Stimulated activated CD8-positive, alpha-beta memory T cell treated with anti-CD3 and anti-CD28 coated beads, Interleukin-15, amount 100 ng/mL, for 4 hours (primary cell): ENCODE data around the gene CNTN1.
"Not testable (repeated sequence)": the region's sequence is repeated elsewhere in the genome, so short reads cannot be mapped to it uniquely, and the experiment has no call there.

Experiments
- DNase-seq, 2 donors: peaks; one replicate each; pipeline ENCODE4 v3.0.0-alpha.2; 2020; ENCODE audit warnings: low read depth in 2 of 2

CNTN1 gene

GRCh38 chr12:40701756-40702155 lies 9.5 kb downstream of the CNTN1 start:
- DNase-seq, result no peak

- no peak for DNase-seq
These were observed 18.9 kb downstream of the CNTN1 start for GRCh38 chr12:40711121-40711520.

GRCh38 chr12:40714636-40715035 lies 22.4 kb downstream of the CNTN1 start:
- no peak for DNase-seq

- DNase-seq, result no peak
These were observed 23.8 kb downstream of the CNTN1 start for GRCh38 chr12:40716037-40716436.

- DNase-seq, result no peak
These were observed 25.3 kb downstream of the CNTN1 start for GRCh38 chr12:40717576-40717975.

GRCh38 chr12:40718878-40719372 lies 26.7 kb downstream of the CNTN1 start:
- no peak for DNase-seq

GRCh38 chr12:40723001-40723400 lies 30.8 kb downstream of the CNTN1 start:
- DNase-seq, result no peak

- no peak for DNase-seq
These were observed 34.1 kb downstream of the CNTN1 start for GRCh38 chr12:40726366-40726765.

GRCh38 chr12:40727774-40728483 lies 35.7 kb downstream of the CNTN1 start:
- DNase-seq, result no peak

- DNase-seq, result no peak
These were observed 38.0 kb downstream of the CNTN1 start for GRCh38 chr12:40730281-40730680.

GRCh38 chr12:40733871-40734270 lies 41.6 kb downstream of the CNTN1 start:
- DNase-seq, result no peak

GRCh38 chr12:40734276-40734675 lies 42.0 kb downstream of the CNTN1 start:
- DNase-seq, result no peak

- no peak for DNase-seq
These were observed 43.5 kb downstream of the CNTN1 start for GRCh38 chr12:40735551-40736230.

GRCh38 chr12:40737416-40737815 lies 45.2 kb downstream of the CNTN1 start:
- DNase-seq, result not testable (repeated sequence)

GRCh38 chr12:40738856-40739255 lies 46.6 kb downstream of the CNTN1 start:
- DNase-seq, result no peak

- DNase-seq, result no peak
These were observed 49.8 kb downstream of the CNTN1 start for GRCh38 chr12:40742041-40742440.

GRCh38 chr12:40745386-40745785 lies 53.1 kb downstream of the CNTN1 start:
- no peak for DNase-seq

GRCh38 chr12:40749863-40750262 lies 57.6 kb downstream of the CNTN1 start:
- no peak for DNase-seq

GRCh38 chr12:40752011-40752410 lies 59.8 kb downstream of the CNTN1 start:
- DNase-seq, result no peak

- DNase-seq, result no peak
These were observed 68.6 kb downstream of the CNTN1 start for GRCh38 chr12:40760821-40761220.

GRCh38 chr12:40762072-40762471 lies 69.8 kb downstream of the CNTN1 start:
- DNase-seq, result no peak

GRCh38 chr12:40768125-40768864 lies 76.1 kb downstream of the CNTN1 start:
- no peak for DNase-seq

- no peak for DNase-seq
These were observed 77.6 kb downstream of the CNTN1 start for GRCh38 chr12:40769846-40770245.
